H1 (cell line): Measurements from ENCODE around the gene PLP2. TPM values are rescaled to one million over a fixed set of nuclear protein-coding genes. Genes with fewer than 3 reads are reported as not detected.
"Not testable (repeated sequence)": the region's sequence is repeated elsewhere in the genome, so short reads cannot be mapped to it uniquely, and the experiment has no call there.

Experiments
- CTCF ChIA-PET: fragments of 300-600 bp; sonication (Branson Sonifier 250); formaldehyde crosslinking; loops from one replicate; lab custom pipeline; 2021; ENCODE audit not compliant: partially characterized antibody; lab: Charles Lee
- POLR2A ChIA-PET: fragments of 300-600 bp; sonication (Branson Sonifier 250); formaldehyde crosslinking; loops from one replicate; lab custom pipeline; 2021; ENCODE audit warnings: inconsistent platforms; ENCODE audit not compliant: partially characterized antibody; lab: Charles Lee
- DNase-seq, 2 experiments: peaks; one replicate each; pipeline versions ENCODE4 v3.0.0 to v3.0.0-alpha.2; 2010 to 2022; ENCODE audit warnings: low spot score in 2 of 2, low read depth in 1 of 2, mixed read lengths in 1 of 2
- FAIRE-seq: peaks from 2 replicates; lab custom pipeline; 2011; peaks lifted over from hg19 to GRCh38; lab: Jason Lieb, UNC
- H2AFZ ChIP-seq: 2 replicates; pipeline ENCODE4 v1.8.1; 2012; ENCODE audit warnings: low read length, inconsistent platforms
- H2AK5ac ChIP-seq: 2 replicates; pipeline ENCODE4 v1.6.1; 2013; ENCODE audit warnings: low read depth, low read length
- H2BK120ac ChIP-seq: replicated peaks from 2 replicates; pipeline ENCODE3; 2013; ENCODE audit warnings: low read depth, low read length, inconsistent platforms
- H2BK12ac ChIP-seq: 2 replicates; pipeline ENCODE4 v1.6.1; 2013; ENCODE audit warnings: low read depth, low read length
- H2BK15ac ChIP-seq: 2 replicates; pipeline ENCODE4 v1.6.1; 2013; ENCODE audit warnings: low read length
- H2BK20ac ChIP-seq: 2 replicates; pipeline ENCODE4 v1.6.1; 2013; ENCODE audit warnings: low read length
- H2BK5ac ChIP-seq: 2 replicates; pipeline ENCODE4 v1.6.1; 2013; ENCODE audit warnings: low read depth, low read length
- H3K14ac ChIP-seq: 2 replicates; pipeline ENCODE4 v1.6.1; 2013; ENCODE audit warnings: inconsistent platforms; ENCODE audit not compliant: insufficient read length
- H3K18ac ChIP-seq: 2 replicates; pipeline ENCODE4 v1.6.1; 2013; ENCODE audit warnings: low read length; ENCODE audit errors: extremely low read depth
- H3K23ac ChIP-seq: 2 replicates; pipeline ENCODE4 v1.6.1; 2013; ENCODE audit warnings: inconsistent platforms; ENCODE audit not compliant: insufficient read length
- H3K23me2 ChIP-seq: 2 replicates; pipeline ENCODE4 v1.6.1; 2013; ENCODE audit warnings: low read depth, low read length
- H3K27ac ChIP-seq: 2 replicates; pipeline ENCODE4 v1.6.1; 2011; ENCODE audit warnings: low read depth, low read length, inconsistent platforms
- H3K27me3 ChIP-seq, 4 experiments: replicated peaks in 1 of 4; 1 replicate in 1 of 4; 2 replicates in 3 of 4; pipeline versions ENCODE4 v1.6.1 to v1.8.1; 2011 to 2013; ENCODE audit warnings: low read length in 3 of 4, mild to moderate bottlenecking in 3 of 4, inconsistent platforms in 2 of 4, mixed read lengths in 2 of 4, moderate library complexity in 1 of 4; ENCODE audit not compliant: control insufficient read depth in 3 of 4, insufficient read depth in 3 of 4; ENCODE audit errors: extremely low read depth in 1 of 4
- H3K36me3 ChIP-seq, 4 experiments: 2 replicates each; pipeline versions ENCODE4 v1.6.1 to v1.8.1; 2011 to 2013; ENCODE audit warnings: mild to moderate bottlenecking in 4 of 4, low read length in 3 of 4, moderate library complexity in 2 of 4, control low read depth in 1 of 4, inconsistent platforms in 1 of 4; ENCODE audit not compliant: insufficient read depth in 4 of 4, control insufficient read depth in 2 of 4
- H3K4ac ChIP-seq: replicated peaks from 2 replicates; pipeline ENCODE3; 2013; ENCODE audit warnings: low read length, low read depth, mixed read lengths, inconsistent platforms; ENCODE audit not compliant: insufficient read length
- H3K4me1 ChIP-seq, 4 experiments: replicated peaks in 1 of 4; 1 replicate in 1 of 4; 2 replicates in 3 of 4; pipeline versions ENCODE4 v1.6.1 to v1.8.1; 2011 to 2013; ENCODE audit warnings: low read length in 3 of 4, inconsistent platforms in 2 of 4, mixed read lengths in 1 of 4; ENCODE audit not compliant: insufficient read depth in 4 of 4, control insufficient read depth in 3 of 4
- H3K4me2 ChIP-seq, 2 experiments: 2 replicates each; pipeline versions ENCODE4 v1.6.1 to v1.8.1; 2011 to 2013; ENCODE audit warnings: low read depth in 2 of 2, low read length in 2 of 2, control low read depth in 1 of 2, inconsistent platforms in 1 of 2, mild to moderate bottlenecking in 1 of 2; ENCODE audit not compliant: insufficient read depth in 1 of 2
- H3K4me3 ChIP-seq, 4 experiments: fragments of 200-600, 300-600 bp in 1 of 4; sonication (generic), shearing (Covaris generic), sonication (Bioruptor Twin) in 1 of 4; 2 replicates each; pipeline versions ENCODE4 v1.5.1 to v1.8.1; 2011 to 2016; ENCODE audit warnings: low read length in 4 of 4, low read depth in 3 of 4, control low read depth in 2 of 4, inconsistent platforms in 2 of 4, mild to moderate bottlenecking in 2 of 4, mixed read lengths in 1 of 4, moderate library complexity in 1 of 4; ENCODE audit not compliant: insufficient read depth in 2 of 4; ENCODE audit errors: extremely low read depth in 1 of 4
- H3K56ac ChIP-seq: replicated peaks from 2 replicates; pipeline ENCODE3; 2013; ENCODE audit warnings: low read depth, mild to moderate bottlenecking, mixed read lengths, low read length, inconsistent platforms; ENCODE audit not compliant: insufficient read length
- H3K79me1 ChIP-seq: 2 replicates; pipeline ENCODE4 v1.6.1; 2013; ENCODE audit warnings: low read depth, low read length, control low read depth
- H3K79me2 ChIP-seq, 2 experiments: 2 replicates each; pipeline versions ENCODE4 v1.6.1 to v1.8.1; 2012 to 2013; ENCODE audit warnings: low read length in 2 of 2, mild to moderate bottlenecking in 2 of 2, inconsistent platforms in 1 of 2; ENCODE audit not compliant: insufficient read depth in 2 of 2, control insufficient read depth in 1 of 2
- H3K9ac ChIP-seq, 4 experiments: replicated peaks in 1 of 4; 1 replicate in 1 of 4; 2 replicates in 3 of 4; pipeline versions ENCODE4 v1.6.1 to v1.8.1; 2011 to 2013; ENCODE audit warnings: low read depth in 3 of 4, low read length in 3 of 4, control low read depth in 2 of 4, mild to moderate bottlenecking in 2 of 4, moderate library complexity in 2 of 4, inconsistent platforms in 1 of 4; ENCODE audit errors: extremely low read depth in 1 of 4
- H3K9me3 ChIP-seq, 2 experiments: 2 replicates each; pipeline versions ENCODE4 v1.6.1 to v1.8.1; 2012 to 2013; ENCODE audit warnings: mild to moderate bottlenecking in 2 of 2, moderate library complexity in 2 of 2, control low read depth in 1 of 2, inconsistent platforms in 1 of 2, low read depth in 1 of 2, low read length in 1 of 2, mixed read lengths in 1 of 2; ENCODE audit not compliant: insufficient read depth in 2 of 2
- H4K20me1 ChIP-seq, 2 experiments: replicated peaks in 1 of 2; 2 replicates each; pipeline versions ENCODE3 to v1.8.1; 2011 to 2013; ENCODE audit warnings: inconsistent platforms in 2 of 2, low read length in 2 of 2, mild to moderate bottlenecking in 1 of 2; ENCODE audit not compliant: insufficient read depth in 2 of 2, control insufficient read depth in 1 of 2
- H4K5ac ChIP-seq: 2 replicates; pipeline ENCODE4 v1.6.1; 2013; ENCODE audit warnings: low read length, low read depth, mixed read lengths, inconsistent platforms; ENCODE audit not compliant: insufficient read length
- H4K8ac ChIP-seq: 2 replicates; pipeline ENCODE4 v1.8.0; 2013; ENCODE audit warnings: mild to moderate bottlenecking, moderate library complexity, low read length, inconsistent platforms; ENCODE audit not compliant: insufficient read depth; ENCODE audit errors: extremely low read depth
- H4K91ac ChIP-seq: replicated peaks from 2 replicates; pipeline ENCODE3; 2013; ENCODE audit warnings: low read length, mixed read lengths, inconsistent platforms; ENCODE audit not compliant: insufficient read length
- WGBS, 2 experiments: shearing (Covaris generic) in 1 of 2; methylation state at CpG; one replicate each; pipeline versions ENCODE4 v1.1.6 to v1.1.7; 2013 to 2015; ENCODE audit warnings: low lambda C conversion rate in 2 of 2, mixed read lengths in 2 of 2, inconsistent platforms in 1 of 2, low coverage in 1 of 2, missing lambda C conversion rate in 1 of 2; ENCODE audit not compliant: insufficient replicate concordance in 2 of 2, insufficient coverage in 1 of 2, insufficient read length in 1 of 2; ENCODE audit errors: extremely low coverage in 1 of 2, missing lambda C conversion rate in 1 of 2; 5-methylcytosine and 5-hydroxymethylcytosine counted together
- polyA plus RNA-seq, 7 experiments: library from polyadenylated mRNA; depleted of rRNA in 3 of 7; stranded (reverse) in 5 of 7; unstranded in 2 of 7; fragments of >200 nt in 5 of 7; fragments of 200-250 nt in 2 of 7; gene quantifications; 1 replicate in 5 of 7; 2 replicates in 1 of 7; 4 replicates in 1 of 7; pipeline versions ENCODE4 v1.2.1 to v1.2.3, GENCODE V29; 2011 to 2013; ENCODE audit warnings: missing spikeins in 2 of 7, mixed read lengths in 2 of 7
- total RNA-seq: library from RNA; stranded (reverse); fragmentation: NEBNext Ultra II Directional; extraction: Animal tissue kit (Norgen Biotek cat#: 25700); gene quantifications from 2 replicates; pipeline ENCODE4 v1.2.1, GENCODE V29; 2021

The PLP2 gene
- total and polyA plus RNA-seq, 2 of the 8 experiments (the other 6 are each of a cell fraction or from before 2014, with no cell fraction given), result 10.3 to 23.4 TPM

- H3K36me3 ChIP-seq, H2AFZ ChIP-seq, H2BK120ac ChIP-seq, H3K23ac ChIP-seq, H3K23me2 ChIP-seq, H2BK5ac ChIP-seq, H3K56ac ChIP-seq, H3K4me2 ChIP-seq, H3K14ac ChIP-seq, H4K8ac ChIP-seq, H3K9me3 ChIP-seq, FAIRE-seq, H3K79me1 ChIP-seq, H4K5ac ChIP-seq, H3K18ac ChIP-seq, H3K79me2 ChIP-seq, H3K27ac ChIP-seq, H2BK20ac ChIP-seq, H4K20me1 ChIP-seq, H3K4me1 ChIP-seq, H2BK12ac ChIP-seq, H2AK5ac ChIP-seq, H3K9ac ChIP-seq, H4K91ac ChIP-seq, CTCF ChIA-PET, DNase-seq, H3K4ac ChIP-seq, H2BK15ac ChIP-seq, H3K4me3 ChIP-seq, H3K27me3 ChIP-seq: not testable (repeated sequence)
- WGBS, 2 experiments, result 89% methylated on average over 4 of the region's 13 CpGs; no CpG with 5 or more reads in 1 of the 2 experiments
- POLR2A ChIA-PET, result interaction anchor here (0.6 kb wide), 1 partner anchor 54 kb away, joined by 3 read pairs; the partner anchor contains the start of gene PRAF2
These were observed 43.9 kb upstream of the PLP2 start for GRCh38 chrX:49127742-49128258.
